ENCODE results near the gene NOL4L.

- TF ChIP-seq, protein P1, sequence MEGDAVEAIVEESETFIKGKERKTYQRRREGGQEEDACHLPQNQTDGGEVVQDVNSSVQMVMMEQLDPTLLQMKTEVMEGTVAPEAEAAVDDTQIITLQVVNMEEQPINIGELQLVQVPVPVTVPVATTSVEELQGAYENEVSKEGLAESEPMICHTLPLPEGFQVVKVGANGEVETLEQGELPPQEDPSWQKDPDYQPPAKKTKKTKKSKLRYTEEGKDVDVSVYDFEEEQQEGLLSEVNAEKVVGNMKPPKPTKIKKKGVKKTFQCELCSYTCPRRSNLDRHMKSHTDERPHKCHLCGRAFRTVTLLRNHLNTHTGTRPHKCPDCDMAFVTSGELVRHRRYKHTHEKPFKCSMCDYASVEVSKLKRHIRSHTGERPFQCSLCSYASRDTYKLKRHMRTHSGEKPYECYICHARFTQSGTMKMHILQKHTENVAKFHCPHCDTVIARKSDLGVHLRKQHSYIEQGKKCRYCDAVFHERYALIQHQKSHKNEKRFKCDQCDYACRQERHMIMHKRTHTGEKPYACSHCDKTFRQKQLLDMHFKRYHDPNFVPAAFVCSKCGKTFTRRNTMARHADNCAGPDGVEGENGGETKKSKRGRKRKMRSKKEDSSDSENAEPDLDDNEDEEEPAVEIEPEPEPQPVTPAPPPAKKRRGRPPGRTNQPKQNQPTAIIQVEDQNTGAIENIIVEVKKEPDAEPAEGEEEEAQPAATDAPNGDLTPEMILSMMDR (optimal IDR thresholded peaks at IDR 0.05 in 1 of 3, IDR thresholded peaks at IDR 0.05 in 1 of 3, conservative IDR thresholded peaks at IDR 0.05 in 1 of 3; ENCODE audit: extremely low read depth in 1 of 3, insufficient read depth in 2 of 3, low read length in 3 of 3), result no peak
- no peak for TF ChIP-seq EZH2 (IDR thresholded peaks at IDR 0.05; ENCODE audit: low read length)
These were observed 11.6 kb upstream of the NOL4L start for GRCh38 chr20:32596681-32597252.

Measured in keratinocyte (primary cell).